ENCODE results near the gene HSD11B1. TPM values are rescaled to one million over a fixed set of nuclear protein-coding genes. Genes with fewer than 3 reads are reported as not detected.

The HSD11B1 gene
- polyA plus RNA-seq, 1 experiment = 4.7 TPM

DNA sequence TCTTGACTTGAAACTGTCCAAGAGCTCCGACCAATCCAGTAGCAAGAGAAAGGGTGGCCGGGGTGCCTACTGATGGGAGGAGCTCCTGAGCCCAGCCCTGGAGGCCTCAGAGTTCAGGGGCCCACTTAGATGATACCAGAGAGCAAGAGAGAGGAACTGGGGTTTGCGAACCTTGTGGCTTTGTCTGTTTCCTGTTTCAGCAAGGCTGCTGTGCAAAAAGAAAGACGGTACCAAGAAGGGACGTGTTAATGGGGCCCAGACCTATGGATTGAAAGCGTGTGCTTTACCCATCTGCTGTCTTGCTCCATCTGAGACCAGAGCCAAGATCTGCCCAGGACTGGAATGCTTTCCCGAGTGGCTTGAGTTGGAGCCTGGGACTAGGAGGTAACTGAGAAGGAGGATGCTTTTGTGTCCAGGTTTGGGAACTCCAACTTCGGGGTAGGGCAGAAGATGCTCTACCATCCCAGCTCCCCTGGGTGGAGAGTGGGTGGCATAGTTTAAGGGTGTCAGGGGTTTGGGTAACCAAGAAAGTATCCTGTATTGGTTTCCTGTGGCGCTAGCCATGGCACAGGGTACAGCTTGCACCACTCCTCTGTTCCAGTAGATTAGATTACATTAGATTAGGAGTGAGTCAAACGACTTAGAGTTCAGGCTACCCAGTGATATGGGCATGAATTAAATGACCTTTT, 51.4 kb downstream of the HSD11B1 start, which contains the start of gene TRAF3IP3:
TSS of gene TRAF3IP3 (plus strand) at position 128 of the 689 bp plus-strand sequence. CDS start 3,987 bp downstream, outside the sequence.
- Histone ChIP-seq H3K27ac (ENCODE audit: low read depth, low read length) (no peak within 1 kb of the TSS), H3K9me3 (ENCODE audit: control insufficient read depth, insufficient read depth, low read length) (no peaks in the 10 kb centered on the region; the same call in 1 of the 2 replicates), H3K27me3 (ENCODE audit: control insufficient read depth, insufficient read depth, low read length) (peaks cover 5% of the 10 kb centered on the region), H3K4me3 (ENCODE audit: low read depth, low read length) (no peak within 1 kb of the TSS)
- ChIA-PET CTCF (interaction anchor here (1.0 to 1.3 kb wide), 2 partner anchors 67 to 180 kb away, joined by 3 to 5 read pairs; no protein-coding TSS in a partner anchor), POLR2A (no interaction called here)
- no peak for DNase-seq (ENCODE audit: low read depth, low spot score)
- TF ChIP-seq, protein P1, sequence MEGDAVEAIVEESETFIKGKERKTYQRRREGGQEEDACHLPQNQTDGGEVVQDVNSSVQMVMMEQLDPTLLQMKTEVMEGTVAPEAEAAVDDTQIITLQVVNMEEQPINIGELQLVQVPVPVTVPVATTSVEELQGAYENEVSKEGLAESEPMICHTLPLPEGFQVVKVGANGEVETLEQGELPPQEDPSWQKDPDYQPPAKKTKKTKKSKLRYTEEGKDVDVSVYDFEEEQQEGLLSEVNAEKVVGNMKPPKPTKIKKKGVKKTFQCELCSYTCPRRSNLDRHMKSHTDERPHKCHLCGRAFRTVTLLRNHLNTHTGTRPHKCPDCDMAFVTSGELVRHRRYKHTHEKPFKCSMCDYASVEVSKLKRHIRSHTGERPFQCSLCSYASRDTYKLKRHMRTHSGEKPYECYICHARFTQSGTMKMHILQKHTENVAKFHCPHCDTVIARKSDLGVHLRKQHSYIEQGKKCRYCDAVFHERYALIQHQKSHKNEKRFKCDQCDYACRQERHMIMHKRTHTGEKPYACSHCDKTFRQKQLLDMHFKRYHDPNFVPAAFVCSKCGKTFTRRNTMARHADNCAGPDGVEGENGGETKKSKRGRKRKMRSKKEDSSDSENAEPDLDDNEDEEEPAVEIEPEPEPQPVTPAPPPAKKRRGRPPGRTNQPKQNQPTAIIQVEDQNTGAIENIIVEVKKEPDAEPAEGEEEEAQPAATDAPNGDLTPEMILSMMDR (IDR thresholded peaks at IDR 0.05; ENCODE audit: low read depth, low read length) = no peak

DNA sequence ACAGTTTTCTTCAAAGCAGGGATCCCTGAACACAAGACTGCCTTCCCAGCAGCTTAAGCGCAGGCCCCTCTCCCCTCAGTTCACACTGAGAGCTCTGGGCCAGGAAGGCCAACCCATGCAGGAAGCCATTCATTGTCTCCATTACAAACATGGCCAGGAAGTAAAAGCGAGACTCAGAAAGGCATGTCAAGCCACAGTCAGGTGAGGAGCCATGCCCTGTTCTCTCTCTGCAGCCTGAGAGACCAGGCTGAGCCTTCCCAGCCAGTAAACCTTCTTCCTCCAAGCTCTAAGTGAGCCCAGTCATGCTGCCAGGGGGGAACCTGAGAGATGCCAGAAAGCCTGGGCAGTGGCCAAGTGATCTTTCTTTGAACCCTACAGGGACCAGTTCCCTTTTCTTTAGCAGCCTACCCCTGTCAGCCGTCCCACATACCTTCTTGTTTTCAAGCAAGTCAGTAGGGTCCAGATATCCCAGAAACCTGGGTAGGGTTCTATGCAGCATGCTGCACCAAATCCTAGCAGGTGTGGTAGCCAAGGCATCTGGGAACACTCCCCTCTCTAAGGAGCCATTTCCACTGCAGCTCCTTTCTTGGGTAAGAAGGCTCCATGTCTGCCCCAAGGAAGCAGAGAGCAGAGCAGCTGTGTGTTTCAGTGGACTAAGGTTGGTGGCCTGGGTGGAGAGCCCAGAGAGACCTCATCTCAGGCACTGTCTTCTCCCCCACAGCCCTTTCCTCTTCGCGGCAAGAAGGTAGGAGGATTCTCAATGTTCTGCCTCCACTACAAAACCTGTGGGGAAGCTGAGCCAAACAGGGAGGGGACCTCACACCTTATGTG, 52.2 kb downstream of the HSD11B1 start:
- no peak for DNase-seq (ENCODE audit: low read depth, low spot score)
- CTCF ChIA-PET = interaction anchor here (1.0 to 5.3 kb wide), 2 partner anchors 9 to 181 kb away, joined by 3 to 24 read pairs; no protein-coding TSS in a partner anchor
- H3K27ac ChIP-seq (ENCODE audit: low read depth, low read length) = no peak overlapping the region
- POLR2A ChIA-PET = no interaction called here
- H3K4me3 ChIP-seq (ENCODE audit: low read depth, low read length) = no peak overlapping the region
- H3K27me3 ChIP-seq (ENCODE audit: control insufficient read depth, insufficient read depth, low read length) = peaks cover 5% of the 10 kb centered on the region
- H3K9me3 ChIP-seq (ENCODE audit: control insufficient read depth, insufficient read depth, low read length) = no peaks in the 10 kb centered on the region; the same call in 1 of the 2 replicates
- TF ChIP-seq, protein P1 (IDR thresholded peaks at IDR 0.05; ENCODE audit: low read depth, low read length) = no peak

DNA sequence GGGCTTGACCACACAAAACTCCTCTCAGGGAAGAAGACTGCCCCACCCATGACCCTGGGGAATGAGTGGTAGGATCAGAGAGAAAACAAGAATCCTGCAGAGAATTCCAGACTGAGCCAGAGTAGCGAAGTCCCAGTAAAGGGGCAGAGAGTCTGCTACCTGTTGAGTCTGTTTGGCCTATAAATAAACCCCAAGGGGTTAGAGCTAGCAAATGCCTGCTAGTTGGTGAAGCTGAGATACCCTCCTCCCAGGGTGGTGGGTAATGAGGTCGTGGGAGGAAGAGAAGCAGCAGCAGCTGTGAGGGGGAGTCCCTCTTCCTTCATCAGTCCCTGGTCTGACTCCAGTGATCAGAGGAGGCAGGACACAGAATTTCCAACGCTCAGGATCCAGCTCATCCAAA, 53.8 kb downstream of the HSD11B1 start:
- H3K27ac ChIP-seq (ENCODE audit: low read depth, low read length) = no peak overlapping the region
- ChIA-PET POLR2A (no interaction called here), CTCF (interaction anchor here (5.3 kb wide), 1 partner anchor 11 kb away, joined by 24 read pairs; no protein-coding TSS in a partner anchor)
- H3K27me3 ChIP-seq (ENCODE audit: control insufficient read depth, insufficient read depth, low read length) = peaks cover 5% of the 10 kb centered on the region
- H3K4me3 ChIP-seq (ENCODE audit: low read depth, low read length) = no peak overlapping the region
- no peaks in the 10 kb centered on the region; the same call in 1 of the 2 replicates for H3K9me3 ChIP-seq (ENCODE audit: control insufficient read depth, insufficient read depth, low read length)
- DNase-seq (ENCODE audit: low read depth, low spot score) = no peak
- TF ChIP-seq, protein P1 (IDR thresholded peaks at IDR 0.05; ENCODE audit: low read depth, low read length) = no peak

DNA sequence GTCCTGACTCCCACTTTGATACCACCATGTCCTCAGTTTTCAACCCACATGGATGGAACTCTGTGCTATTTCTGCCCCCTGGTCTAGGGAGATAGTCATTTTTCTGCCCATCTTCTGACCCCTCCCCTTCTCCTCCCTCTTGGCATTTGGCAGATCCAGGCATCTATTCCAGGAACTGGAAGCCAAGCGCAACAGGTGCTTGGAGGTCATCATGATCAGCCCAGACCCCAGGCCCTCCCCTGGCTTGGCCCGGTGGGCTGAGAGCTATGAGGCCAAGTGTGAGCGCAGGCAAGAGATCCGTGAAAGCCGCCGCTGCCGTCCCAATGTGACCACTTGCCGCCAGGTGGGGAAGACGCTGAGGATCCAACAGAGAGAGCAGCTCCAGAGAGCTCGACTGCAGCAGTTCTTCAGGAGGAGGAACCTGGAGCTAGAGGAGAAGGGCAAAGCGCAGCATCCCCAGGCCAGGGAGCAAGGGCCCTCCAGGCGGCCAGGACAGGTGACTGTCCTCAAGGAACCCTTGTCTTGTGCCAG, 55.2 kb downstream of the HSD11B1 start:
- ChIA-PET CTCF (interaction anchor here (1.3 to 5.3 kb wide), 4 partner anchors 9 to 194 kb away, joined by 3 to 24 read pairs (median 4); no protein-coding TSS in a partner anchor), POLR2A (no interaction called here)
- DNase-seq (ENCODE audit: low read depth, low spot score) = no peak
- no peaks in the 10 kb centered on the region; the same call in 1 of the 2 replicates for H3K9me3 ChIP-seq (ENCODE audit: control insufficient read depth, insufficient read depth, low read length)
- TF ChIP-seq, protein P1 (IDR thresholded peaks at IDR 0.05; ENCODE audit: low read depth, low read length) = no peak
- no peak overlapping the region for H3K4me3 ChIP-seq (ENCODE audit: low read depth, low read length)
- no peak overlapping the region for H3K27ac ChIP-seq (ENCODE audit: low read depth, low read length)
- H3K27me3 ChIP-seq (ENCODE audit: control insufficient read depth, insufficient read depth, low read length) = peaks cover 5% of the 10 kb centered on the region

Measured in AG04450 (cell line).